H1 (cell line): ENCODE results near the gene RINT1.

Source experiments
- ATF2 ChIP-seq: IDR thresholded peaks from 2 replicates; pipeline ENCODE4 v1.6.1; 2012; ENCODE audit warnings: low read length, inconsistent platforms
- ATF3 ChIP-seq: IDR thresholded peaks from 2 replicates; pipeline ENCODE4 v1.6.1; 2011; ENCODE audit warnings: low read depth, mild to moderate bottlenecking, low read length; ENCODE audit not compliant: insufficient read depth
- CHD1 ChIP-seq: IDR thresholded peaks from 2 replicates; pipeline ENCODE4 v1.6.1; 2012; ENCODE audit warnings: low read depth, low read length, improper control_type of control experiment
- CTCF ChIP-seq, 3 experiments: IDR thresholded peaks; 1 replicate in 2 of 3; 2 replicates in 1 of 3; pipeline versions ENCODE4 v1.5.1 to v1.6.1; 2011; ENCODE audit warnings: low read length in 3 of 3, mild to moderate bottlenecking in 3 of 3, inconsistent platforms in 2 of 3, low read depth in 1 of 3, moderate library complexity in 1 of 3; ENCODE audit not compliant: insufficient read depth in 1 of 3; ENCODE audit errors: control extremely low read depth in 1 of 3
- EZH2 ChIP-seq: fragments of 200-600 bp; sonication (generic); IDR thresholded peaks from 2 replicates; pipeline ENCODE4 v1.7.1; 2012; ENCODE audit warnings: low read depth, mild to moderate bottlenecking, moderate library complexity, low read length, inconsistent platforms; ENCODE audit not compliant: severe bottlenecking
- GABPA ChIP-seq: IDR thresholded peaks from 2 replicates; pipeline ENCODE4 v1.6.1; 2011; ENCODE audit warnings: mild to moderate bottlenecking, low read length, moderate library complexity, borderline replicate concordance; ENCODE audit not compliant: insufficient read depth
- HDAC2 ChIP-seq, 2 experiments: fragments of 300-600 bp in 1 of 2; sonication (generic) in 1 of 2; IDR thresholded peaks; 2 replicates each; pipeline ENCODE4 v1.6.1; 2011 to 2012; ENCODE audit warnings: low read depth in 2 of 2, low read length in 2 of 2, mild to moderate bottlenecking in 2 of 2, moderate library complexity in 2 of 2, borderline replicate concordance in 1 of 2, inconsistent platforms in 1 of 2
- JUND ChIP-seq: IDR thresholded peaks from 2 replicates; pipeline ENCODE4 v1.6.1; 2011; ENCODE audit warnings: mild to moderate bottlenecking, improper control_type of control experiment, low read length
- KDM1A ChIP-seq: fragments of 200-600, 300-600 bp; sonication (generic); IDR thresholded peaks from 2 replicates; pipeline ENCODE4 v1.7.1; 2016; ENCODE audit warnings: mild to moderate bottlenecking, low read length, borderline replicate concordance
- MAFK ChIP-seq: IDR thresholded peaks from 2 replicates; pipeline ENCODE4 v1.6.1; 2012; ENCODE audit warnings: low read depth, mild to moderate bottlenecking, improper control_type of control experiment, low read length
- POLR2A ChIP-seq, 2 experiments: IDR thresholded peaks; 1 replicate in 1 of 2; 2 replicates in 1 of 2; pipeline ENCODE4 v1.6.1; 2011; ENCODE audit warnings: low read depth in 2 of 2, low read length in 2 of 2, mild to moderate bottlenecking in 2 of 2; ENCODE audit errors: control extremely low read depth in 1 of 2
- POLR2AphosphoS5 ChIP-seq: IDR thresholded peaks from 2 replicates; pipeline ENCODE4 v1.6.1; 2011; ENCODE audit warnings: low read depth, low read length
- SIN3A ChIP-seq, 2 experiments: IDR thresholded peaks in 1 of 2; conservative IDR thresholded peaks in 1 of 2; 2 replicates each; pipeline ENCODE4 v1.6.1; 2011 to 2012; ENCODE audit warnings: low read length in 2 of 2, improper control_type of control experiment in 1 of 2, low read depth in 1 of 2, mild to moderate bottlenecking in 1 of 2
- ZNF274 ChIP-seq: IDR thresholded peaks from 2 replicates; pipeline ENCODE4 v1.7.0; 2012; ENCODE audit warnings: low read length, borderline replicate concordance; ENCODE audit errors: extremely low read depth

- TF ChIP-seq ATF2 (no peak), ZNF274 (no peak), ATF3 (no peak), CTCF (IDR thresholded peaks at IDR 0.05; ENCODE audit: control extremely low read depth in 1 of 3, insufficient read depth in 1 of 3, low read depth in 1 of 3, low read length in 3 of 3) (no peak), EZH2 (no peak), JUND (no peak), MAFK (no peak), GABPA (no peak), SIN3A (conservative IDR thresholded peaks at IDR 0.05 in 1 of 2, IDR thresholded peaks at IDR 0.05 in 1 of 2; ENCODE audit: low read depth in 1 of 2, low read length in 2 of 2) (no peak), POLR2AphosphoS5 (no peak; the same call in 1 of the 2 replicates), HDAC2 (IDR thresholded peaks at IDR 0.05; ENCODE audit: borderline replicate concordance in 1 of 2, low read depth in 2 of 2, low read length in 2 of 2) (no peak), KDM1A (no peak), CHD1 (no peak), POLR2A (IDR thresholded peaks at IDR 0.05; ENCODE audit: control extremely low read depth in 1 of 2, low read depth in 2 of 2, low read length in 2 of 2) (no peak)
Measured at GRCh38 chr7:105614341-105614840, 82.4 kb downstream of the RINT1 start.
